Measurements from ENCODE around the gene NFIX. TPM values are rescaled to one million over a fixed set of nuclear protein-coding genes. Genes with fewer than 3 reads are reported as not detected.

NFIX gene
- total and polyA plus RNA-seq, 9 of the 15 experiments (the other 6 are each of a cell fraction or from before 2014, with no cell fraction given) = 0.28 to 26.8 (median 5.4) TPM

DNA sequence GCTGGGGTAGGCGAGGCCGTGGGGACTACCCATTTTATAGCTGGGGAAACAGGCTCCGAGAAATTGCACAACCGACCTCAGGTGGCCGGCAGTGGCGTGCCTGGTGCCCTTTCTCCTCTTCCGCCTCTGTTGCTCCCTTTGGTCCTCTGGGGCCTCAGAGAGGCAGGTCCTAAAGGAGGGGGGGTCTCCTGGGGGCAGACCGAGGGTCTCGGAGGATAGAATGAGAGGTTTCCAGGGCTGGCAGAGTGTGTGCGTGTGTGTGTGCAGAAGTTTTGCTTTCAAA is 143.6 kb downstream of the NFIX start:
- no peak for DNase-seq (ENCODE audit: extremely low read depth in 1 of 4, low spot score in 3 of 4)
- CTCF ChIA-PET (ENCODE audit: low intra/inter-chr PET ratio) = no interaction called here
- 88% methylated on average over 8 of the region's 10 CpGs for WGBS (ENCODE audit: insufficient coverage, low coverage, missing lambda C conversion rate)
- no peak for TF ChIP-seq SPI1 (IDR thresholded peaks at IDR 0.05; ENCODE audit: borderline replicate concordance, low read depth, low read length)
- no peak for TF ChIP-seq RUNX1 (IDR thresholded peaks at IDR 0.05; ENCODE audit: low read depth)
- TF ChIP-seq CEBPB (tag; IDR thresholded peaks at IDR 0.05) = peak; percentile 51; the same call in 1 of the 2 replicates
- 0 out of 2 replicates have a peak, but pooled peaks have one; percentile 10 for TF ChIP-seq ZBTB7A (IDR thresholded peaks at IDR 0.05; ENCODE audit: borderline replicate concordance, control insufficient read depth, low read depth, low read length)
- intact Hi-C loops (cut with micrococcal nuclease) = no loop called here
- in situ Hi-C loops (cut with MboI) = no loop called here
- Histone ChIP-seq H3K9me1 (ENCODE audit: control insufficient read depth, insufficient read depth, low read length) (no peaks in the 10 kb centered on the region), H3K27ac (ENCODE audit: extremely low read depth, low read depth, low read length) (no peak overlapping the region), H3K36me3 (ENCODE audit: control insufficient read depth, insufficient read depth, low read length) (peaks cover 60% of the 10 kb centered on the region; the same call in 2 of the 3 replicates), H3K9me3 (replicated peaks; ENCODE audit: control insufficient read depth, insufficient read depth, low read depth, low read length) (no peaks in the 10 kb centered on the region), H2AFZ (ENCODE audit: low read depth, low read length) (no peak overlapping the region), H3K4me1 (replicated peaks in 1 of 2; ENCODE audit: control insufficient read depth in 2 of 2, insufficient read depth in 2 of 2, low read length in 2 of 2) (peaks cover 4 to 36% of the 10 kb centered on the region in 2 experiments; a peak in 4 of 5 replicates), H3K79me2 (ENCODE audit: control insufficient read depth, insufficient read depth, low read length) (peaks cover 13% of the 10 kb centered on the region; the same call in 1 of the 3 replicates), H3K4me3 (no peak overlapping the region), H4K20me1 (replicated peaks; ENCODE audit: control insufficient read depth, insufficient read depth, low read length) (0 out of 2 replicates have a peak, but pooled peaks cover 3% of the 10 kb centered on the region), H3K27me3 (ENCODE audit: control insufficient read depth in 2 of 2, insufficient read depth in 2 of 2, low read length in 2 of 2) (no peaks in the 10 kb centered on the region), H3K4me2 (ENCODE audit: insufficient read depth, low read length) (no peak overlapping the region), H3K9ac (ENCODE audit: insufficient read depth in 1 of 2, low read depth in 2 of 2, low read length in 2 of 2) (peak overlapping the region in 1 of 2 experiments; percentile 58; a peak in 1 of 4 replicates)
- no peak for FAIRE-seq
- ATAC-seq = no peak
- BruUV-seq (replicated peaks) = no TSS peak
- POLR2A ChIA-PET = interaction anchor here (0.7 to 1.6 kb wide), 5 partner anchors 10 to 14 kb away, joined by 4 to 11 read pairs (median 5); partner anchors contain the start of genes IER2 and STX10

DNA sequence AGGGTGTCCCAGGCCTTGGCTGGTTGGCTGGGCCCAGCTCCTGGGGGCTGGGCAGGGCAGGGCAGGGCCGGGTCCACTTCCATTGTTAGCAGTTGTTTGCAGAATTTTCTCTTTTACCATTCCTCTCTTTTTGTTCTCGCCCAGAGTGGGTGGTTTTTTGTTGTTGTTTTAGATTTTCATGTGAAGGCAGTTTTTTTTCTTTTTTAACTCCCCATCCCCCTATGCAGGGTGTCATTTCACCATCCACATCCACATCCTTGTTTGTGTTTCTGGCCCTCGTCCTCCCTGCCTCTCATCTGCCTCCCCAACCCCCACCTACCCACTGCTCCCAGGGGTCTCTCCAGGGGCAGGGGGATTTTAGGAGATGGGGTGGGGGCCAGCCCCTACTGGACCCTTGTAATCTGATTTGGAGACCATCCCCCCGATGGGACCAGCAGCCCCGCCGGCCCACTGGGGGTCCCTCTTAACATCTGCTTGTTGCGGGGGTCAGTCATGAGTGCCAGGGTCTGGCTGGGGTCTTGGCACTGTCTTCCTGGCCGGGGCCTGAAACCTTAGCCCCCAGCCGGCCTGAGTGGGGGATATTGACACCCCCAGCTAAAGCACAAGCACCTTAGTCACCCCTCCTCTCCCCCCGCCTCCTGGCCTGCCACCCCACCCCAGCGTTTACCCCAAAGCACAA is 144.5 kb downstream of the NFIX start:
- ChIA-PET CTCF (ENCODE audit: low intra/inter-chr PET ratio) (no interaction called here), POLR2A (no interaction called here)
- H3K36me3 ChIP-seq (ENCODE audit: control insufficient read depth, insufficient read depth, low read length) = peaks cover 59% of the 10 kb centered on the region; the same call in 2 of the 3 replicates
- 68% methylated on average over 7 of the region's 11 CpGs for WGBS (ENCODE audit: insufficient coverage, low coverage, missing lambda C conversion rate)
- TF ChIP-seq BHLHE40 (IDR thresholded peaks at IDR 0.05; ENCODE audit: low read length) (no peak), FUS (optimal IDR thresholded peaks at IDR 0.05; ENCODE audit: low read depth, low read length) (no peak)
- 0 out of 3 replicates have a peak, but pooled peaks cover 6% of the 10 kb centered on the region for H3K79me2 ChIP-seq (ENCODE audit: control insufficient read depth, insufficient read depth, low read length)
- ATAC-seq (no peak), FAIRE-seq (no peak), DNase-seq (ENCODE audit: extremely low read depth in 1 of 4, low spot score in 3 of 4) (no peak)
- H3K27me3 ChIP-seq (ENCODE audit: control insufficient read depth in 2 of 2, insufficient read depth in 2 of 2, low read length in 2 of 2) = no peaks in the 10 kb centered on the region
- no peaks in the 10 kb centered on the region for H3K9me3 ChIP-seq (replicated peaks; ENCODE audit: control insufficient read depth, insufficient read depth, low read depth, low read length)
- in situ Hi-C loops (cut with MboI) (no loop called here), intact Hi-C loops (cut with micrococcal nuclease) (no loop called here)
- H3K4me2 ChIP-seq (ENCODE audit: insufficient read depth, low read length) = no peak overlapping the region
- TSS peak; percentile 52 for BruUV-seq (replicated peaks)
- H3K4me3 ChIP-seq = no peak overlapping the region
- H3K27ac ChIP-seq (ENCODE audit: extremely low read depth, low read depth, low read length) = no peak overlapping the region
- H4K20me1 ChIP-seq (replicated peaks; ENCODE audit: control insufficient read depth, insufficient read depth, low read length) = no peaks in the 10 kb centered on the region
- H2AFZ ChIP-seq (ENCODE audit: low read depth, low read length) = no peak overlapping the region
- peaks cover 4 to 44% of the 10 kb centered on the region in 2 experiments; a peak in 4 of 5 replicates for H3K4me1 ChIP-seq (replicated peaks in 1 of 2; ENCODE audit: control insufficient read depth in 2 of 2, insufficient read depth in 2 of 2, low read length in 2 of 2)
- no peak overlapping the region; a peak in 1 of 4 replicates for H3K9ac ChIP-seq (ENCODE audit: insufficient read depth in 1 of 2, low read depth in 2 of 2, low read length in 2 of 2)
- no peaks in the 10 kb centered on the region for H3K9me1 ChIP-seq (ENCODE audit: control insufficient read depth, insufficient read depth, low read length)
